Measurements from ENCODE around the gene SPI1.

DNA sequence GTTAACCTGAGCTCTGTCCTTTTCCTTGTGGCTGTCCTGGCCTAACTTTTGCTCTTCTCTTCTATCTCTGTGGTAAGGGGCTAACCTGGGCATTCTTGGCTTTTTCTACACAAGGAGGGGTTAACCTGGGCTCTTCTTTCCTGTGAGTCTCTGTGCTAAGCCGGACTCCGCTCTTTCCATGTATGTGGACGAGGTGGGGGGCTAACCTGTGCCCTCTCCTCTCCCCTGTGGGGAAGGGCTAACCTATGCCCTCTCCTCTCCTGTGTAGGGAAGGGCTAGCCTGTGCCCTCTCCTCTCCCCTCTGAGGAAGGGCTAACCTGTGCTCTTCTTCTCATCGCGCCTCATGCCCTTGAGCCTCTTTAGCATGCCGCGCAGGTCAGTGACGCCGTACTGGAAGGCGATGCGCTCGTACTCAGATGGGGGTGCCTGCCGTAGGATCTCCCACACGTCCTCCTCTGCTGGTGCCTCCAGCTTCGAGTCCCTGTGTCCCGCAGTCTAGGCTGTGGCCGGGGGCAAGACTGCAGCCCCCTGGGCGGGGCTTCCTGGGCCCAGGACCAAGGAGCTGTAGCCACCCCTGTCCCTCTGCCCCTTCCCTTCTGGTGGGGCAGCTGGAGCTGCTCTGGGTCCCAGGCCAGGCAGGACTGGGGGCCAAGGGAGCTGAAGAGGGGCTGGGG lies 32.3 kb downstream of the SPI1 start:
- TF ChIP-seq CTCF (IDR thresholded peaks at IDR 0.05) (no peak), ZFX (IDR thresholded peaks at IDR 0.05; ENCODE audit: borderline replicate concordance) (no peak)
